Progenitor cell of endocrine pancreas (in vitro differentiated cells): ENCODE results near the gene CEP152. TPM values are rescaled to one million over a fixed set of nuclear protein-coding genes. Genes with fewer than 3 reads are reported as not detected.
A peak's percentile ranks its signal among the peaks of the same experiment; 100 is the strongest.

ENCODE experiments used
- DNase-seq: peaks from one replicate; pipeline ENCODE4 v3.0.0; 2021; ENCODE audit warnings: low spot score; ENCODE audit not compliant: unreplicated experiment
- H3K27ac Mint-ChIP-seq: 2 replicates; pipeline ENCODE4 v1.8.0; 2021; ENCODE audit warnings: mild to moderate bottlenecking, moderate library complexity, mixed read lengths
- H3K27me3 Mint-ChIP-seq: 2 replicates; pipeline ENCODE4 v1.8.0; 2021; ENCODE audit warnings: mixed read lengths
- H3K36me3 Mint-ChIP-seq: 2 replicates; pipeline ENCODE4 v1.8.0; 2022; ENCODE audit warnings: mixed read lengths; ENCODE audit not compliant: insufficient read depth
- H3K4me1 Mint-ChIP-seq: 2 replicates; pipeline ENCODE4 v1.8.0; 2021; ENCODE audit warnings: low read depth, mixed read lengths
- H3K4me3 Mint-ChIP-seq: 2 replicates; pipeline ENCODE4 v1.8.0; 2021; ENCODE audit warnings: low read depth, mild to moderate bottlenecking, moderate library complexity, mixed read lengths
- H3K9me3 Mint-ChIP-seq: 2 replicates; pipeline ENCODE4 v1.8.0; 2021; ENCODE audit warnings: low read depth, mixed read lengths
- CTCF ChIP-seq: fragments of 200-600 bp; sonication (generic); IDR thresholded peaks from one replicate; pipeline ENCODE4 v1.5.0; 2021; ENCODE audit warnings: antibody characterized with exemption, mild to moderate bottlenecking; ENCODE audit not compliant: unreplicated experiment
- total RNA-seq: library from RNA; stranded (reverse); gene quantifications from 2 replicates; pipeline ENCODE4 v1.2.1, GENCODE V29; 2021

Gene CEP152
- total RNA-seq, 1 donor from 2014 or later: 9.5 TPM

- Mint-ChIP-seq H3K4me1 (no peaks in the 10 kb centered on the region), H3K27ac (no peak overlapping the region), H3K4me3 (no peak overlapping the region), H3K9me3 (no peaks in the 10 kb centered on the region), H3K27me3 (no peaks in the 10 kb centered on the region), H3K36me3 (peaks cover 12% of the 10 kb centered on the region)
- no peak for TF ChIP-seq CTCF
- no peak for DNase-seq
Observed at GRCh38 chr15:48761393-48762158, 49.3 kb downstream of the CEP152 start.

- Mint-ChIP-seq H3K36me3 (peaks cover 7% of the 10 kb centered on the region), H3K9me3 (no peaks in the 10 kb centered on the region), H3K27me3 (no peaks in the 10 kb centered on the region), H3K4me1 (no peaks in the 10 kb centered on the region), H3K27ac (no peak overlapping the region), H3K4me3 (no peak overlapping the region)
- no peak for DNase-seq
- no peak for TF ChIP-seq CTCF
Observed at GRCh38 chr15:48759921-48760320, 50.9 kb downstream of the CEP152 start.

GRCh38 chr15:48757661-48758060, 53.2 kb downstream of the CEP152 start:
- H3K27me3 Mint-ChIP-seq: no peaks in the 10 kb centered on the region
- H3K9me3 Mint-ChIP-seq: no peaks in the 10 kb centered on the region
- no peak overlapping the region for H3K4me3 Mint-ChIP-seq
- H3K27ac Mint-ChIP-seq: no peak overlapping the region
- no peak for DNase-seq
- H3K36me3 Mint-ChIP-seq: peaks cover 4% of the 10 kb centered on the region
- TF ChIP-seq CTCF: no peak
- H3K4me1 Mint-ChIP-seq: no peaks in the 10 kb centered on the region

GRCh38 chr15:48754011-48754410, 56.9 kb downstream of the CEP152 start:
- no peak for TF ChIP-seq CTCF
- no peak overlapping the region for H3K4me3 Mint-ChIP-seq
- no peak overlapping the region for H3K27ac Mint-ChIP-seq
- no peak for DNase-seq
- H3K4me1 Mint-ChIP-seq: no peaks in the 10 kb centered on the region
- no peaks in the 10 kb centered on the region for H3K9me3 Mint-ChIP-seq
- no peaks in the 10 kb centered on the region for H3K27me3 Mint-ChIP-seq
- peaks cover 4% of the 10 kb centered on the region for H3K36me3 Mint-ChIP-seq

GRCh38 chr15:48751595-48751994, 59.3 kb downstream of the CEP152 start:
- Mint-ChIP-seq H3K4me1 (no peaks in the 10 kb centered on the region), H3K27ac (peak overlapping the region; percentile 7), H3K4me3 (no peak overlapping the region), H3K9me3 (no peaks in the 10 kb centered on the region), H3K36me3 (peaks cover 9% of the 10 kb centered on the region), H3K27me3 (no peaks in the 10 kb centered on the region)
- DNase-seq: no peak
- no peak for TF ChIP-seq CTCF
